HS-27A (cell line): ENCODE results near the gene SNAP25.

ENCODE experiments used
- DNase-seq: peaks from one replicate; pipeline ENCODE4 v3.0.0-alpha.2; 2012; ENCODE audit warnings: low read depth, missing footprints

Gene SNAP25

DNA sequence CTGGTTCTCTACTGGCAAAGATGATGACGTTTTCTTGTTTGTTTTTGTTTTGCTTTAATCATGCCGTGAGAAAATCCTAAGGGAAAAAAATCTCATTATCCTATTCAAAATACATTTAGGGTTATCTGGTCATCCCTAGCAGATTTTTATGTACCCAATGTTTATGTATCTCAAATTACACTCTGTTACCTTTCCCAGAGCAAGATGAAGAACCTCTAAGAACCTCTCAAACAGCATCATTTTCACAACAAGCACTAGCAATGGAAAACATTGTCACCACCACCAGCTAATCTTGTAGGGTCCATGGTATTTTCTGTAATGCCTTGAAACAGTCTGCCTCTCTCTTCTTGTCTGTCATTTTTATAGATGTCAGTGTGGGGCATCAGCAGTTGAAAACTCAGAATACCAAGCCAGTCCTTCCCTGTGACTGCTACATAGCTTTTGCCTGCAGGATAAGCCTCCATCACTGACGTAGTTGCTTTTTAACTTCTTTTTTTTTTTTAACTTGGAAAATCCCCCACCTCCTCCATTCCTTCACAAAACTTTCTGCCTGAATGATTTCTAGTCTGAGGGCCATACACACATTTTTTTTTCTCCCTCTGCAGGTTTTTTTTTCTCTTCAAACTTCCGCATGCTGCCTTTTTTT, 2.4 kb upstream of the SNAP25 start:
- DNase-seq = no peak

DNA sequence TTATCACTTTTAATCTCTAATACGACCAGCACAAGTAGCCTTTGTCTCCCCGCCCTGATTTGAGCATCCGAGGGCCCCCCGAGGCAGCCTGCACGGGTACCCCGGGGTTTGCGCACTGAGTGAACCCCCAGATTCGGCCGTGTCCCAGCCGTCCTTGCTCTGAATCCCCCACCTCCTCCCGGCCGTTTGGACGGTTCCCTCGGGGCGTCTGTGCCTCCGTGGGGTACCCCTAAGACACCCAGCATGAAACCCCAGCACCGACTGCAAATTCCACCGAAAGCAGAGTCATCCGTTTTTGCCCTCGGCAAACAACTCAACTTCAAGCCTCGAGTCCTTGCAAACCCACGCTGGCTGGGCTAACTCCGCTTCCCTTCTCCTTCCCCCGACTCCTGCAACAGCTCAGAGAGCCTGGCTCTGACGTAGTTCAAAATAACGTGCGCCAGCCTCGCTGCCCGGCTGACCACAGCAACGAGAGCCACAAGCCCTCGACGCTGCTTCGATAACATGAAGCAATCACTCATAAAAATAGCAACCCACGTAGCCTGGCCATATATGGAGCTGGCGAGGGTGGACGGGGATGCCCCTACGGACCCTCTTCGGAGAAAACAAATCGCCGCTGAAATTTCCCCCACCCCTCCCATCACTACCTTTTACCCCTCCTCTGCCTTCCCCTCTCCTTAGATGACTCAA, 764 bp upstream of the SNAP25 start:
- DNase-seq = peak; percentile 39

DNA sequence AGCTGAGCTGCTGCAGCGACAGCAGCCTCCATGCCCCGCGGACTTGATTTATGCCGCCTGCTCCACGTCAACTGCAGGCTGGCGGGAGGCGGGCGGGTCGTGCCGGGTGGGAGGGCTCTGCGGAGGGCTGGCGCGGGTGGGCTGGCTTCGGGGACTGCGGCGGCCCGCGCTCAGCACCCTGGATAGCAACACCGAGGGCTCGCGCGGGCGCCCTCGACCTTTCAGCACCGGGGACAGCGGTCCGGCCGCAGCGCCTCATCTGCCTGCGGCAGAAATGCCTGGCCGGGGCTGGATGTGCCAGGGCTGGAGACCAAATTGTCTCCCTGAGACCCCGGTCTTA, 792 bp downstream of the SNAP25 start:
- no peak for DNase-seq

DNA sequence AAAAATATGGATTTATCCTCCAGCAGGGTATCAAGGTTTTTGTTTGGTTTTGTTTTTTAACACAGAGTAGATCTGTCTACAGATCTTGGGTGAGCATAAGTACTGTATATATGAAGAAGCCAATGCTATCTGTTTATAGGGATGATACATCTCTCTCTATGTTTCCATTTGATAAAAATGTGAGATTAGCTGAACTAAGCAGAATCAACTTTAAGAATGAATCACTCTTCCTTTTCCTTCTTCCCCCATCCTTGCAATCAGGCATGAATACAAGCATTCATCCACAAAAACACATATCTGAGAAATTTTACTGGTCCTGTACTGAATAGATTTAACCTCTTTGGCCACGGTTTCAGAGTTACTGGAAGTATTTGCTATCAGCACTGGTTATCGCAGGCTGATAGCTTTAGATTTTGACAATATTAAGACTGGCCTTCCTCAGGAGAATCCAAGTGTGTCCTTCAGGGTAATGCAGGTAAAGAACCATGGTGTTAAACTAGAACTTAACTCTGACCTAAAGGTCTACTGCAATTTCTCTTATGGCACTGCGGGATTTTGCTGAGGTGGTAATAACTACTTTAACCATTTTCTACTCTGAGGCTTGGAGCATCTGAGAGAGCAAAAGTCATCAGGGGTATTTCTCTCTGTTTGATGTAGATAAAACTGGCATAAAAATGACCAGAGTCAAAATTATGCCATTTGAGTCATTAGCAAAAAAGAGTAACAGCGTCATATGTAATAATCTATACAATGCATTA, 1.5 kb downstream of the SNAP25 start:
- no peak for DNase-seq

DNA sequence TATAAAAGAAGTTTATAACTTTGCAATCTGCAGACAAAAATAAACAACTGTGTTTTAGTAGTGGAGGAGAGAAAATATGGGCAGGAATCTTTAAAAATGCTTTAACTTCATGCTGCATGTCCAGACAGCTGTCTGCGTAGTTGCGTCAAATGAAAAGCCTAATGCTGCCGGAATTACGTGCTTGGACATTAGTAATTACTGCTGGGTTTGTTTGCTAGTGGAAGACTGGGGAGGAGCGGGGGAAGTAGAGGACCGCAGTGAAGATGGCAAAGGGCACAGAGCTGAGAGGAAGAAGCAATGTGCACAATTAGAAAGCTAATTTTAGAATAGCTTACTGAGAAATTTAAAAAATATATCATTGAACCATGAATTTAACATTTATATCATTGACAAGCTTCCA, 2.4 kb downstream of the SNAP25 start:
- no peak for DNase-seq

DNA sequence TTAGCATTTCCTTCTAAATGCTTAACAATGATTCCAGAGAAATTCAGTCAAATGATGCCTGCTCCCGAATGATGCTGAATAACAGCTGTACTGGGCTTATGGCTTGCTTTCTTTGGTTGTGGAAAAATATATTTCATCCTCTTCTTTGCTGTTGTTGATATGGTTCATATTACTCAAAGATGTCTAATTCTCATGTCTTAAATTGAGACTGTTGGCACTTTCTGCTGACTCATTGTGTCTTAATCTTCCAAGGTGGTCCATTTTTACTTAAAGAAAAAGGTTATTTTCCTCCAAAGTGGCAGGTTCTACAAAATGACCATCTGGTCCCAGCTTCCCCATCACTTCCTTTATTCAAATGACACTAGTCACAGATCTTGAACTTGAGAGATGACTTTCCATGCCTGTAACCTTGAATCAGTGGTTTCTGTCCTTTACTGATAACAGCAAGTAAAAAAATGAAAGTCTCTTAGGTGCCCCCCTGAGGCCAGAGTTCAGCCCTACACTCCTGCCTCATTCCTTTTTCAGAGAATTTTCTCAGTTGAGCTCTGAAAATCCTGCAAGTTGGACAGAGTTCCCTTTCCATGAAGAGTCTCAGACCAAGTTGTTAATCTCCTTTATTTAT, 6.9 kb downstream of the SNAP25 start:
- no peak for DNase-seq

DNA sequence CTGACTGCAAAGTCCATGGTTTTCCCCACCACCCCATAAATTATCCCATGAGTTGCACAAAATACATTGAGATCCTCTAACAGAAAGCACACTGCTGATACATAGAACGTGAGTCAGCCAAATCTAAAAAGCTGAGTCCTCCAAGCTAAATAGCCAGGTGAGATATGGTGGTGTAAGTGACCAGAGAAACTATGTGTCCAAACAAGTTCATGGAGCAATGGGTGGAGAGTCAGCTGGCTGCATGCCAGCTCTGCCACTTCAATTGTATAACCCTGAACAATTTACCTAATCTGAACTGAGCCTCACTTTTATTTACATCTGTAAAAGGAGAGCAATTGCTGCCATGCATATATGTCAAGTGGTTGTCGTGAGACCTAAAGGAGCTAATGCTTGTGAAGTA, 9.7 kb downstream of the SNAP25 start:
- no peak for DNase-seq

DNA sequence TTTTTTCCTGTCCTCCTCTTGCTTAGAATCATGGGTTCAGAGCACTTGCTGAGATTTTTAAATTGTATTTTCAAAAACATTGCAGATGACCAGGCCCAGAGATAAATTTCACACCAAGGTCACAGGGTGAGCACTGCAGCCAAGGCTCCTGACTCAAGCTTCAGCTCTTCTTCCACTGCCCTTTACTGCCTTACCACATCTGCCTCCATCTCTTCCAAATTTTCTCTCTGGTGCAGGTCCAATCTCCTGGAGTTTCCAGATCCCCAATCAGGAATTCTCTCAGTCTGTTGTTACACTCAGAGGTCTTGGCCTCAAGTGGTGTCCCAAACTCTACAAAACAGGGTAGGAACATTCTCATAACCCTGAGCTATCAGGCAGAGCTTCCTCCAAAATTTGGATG, 12.7 kb downstream of the SNAP25 start:
- DNase-seq = no peak

DNA sequence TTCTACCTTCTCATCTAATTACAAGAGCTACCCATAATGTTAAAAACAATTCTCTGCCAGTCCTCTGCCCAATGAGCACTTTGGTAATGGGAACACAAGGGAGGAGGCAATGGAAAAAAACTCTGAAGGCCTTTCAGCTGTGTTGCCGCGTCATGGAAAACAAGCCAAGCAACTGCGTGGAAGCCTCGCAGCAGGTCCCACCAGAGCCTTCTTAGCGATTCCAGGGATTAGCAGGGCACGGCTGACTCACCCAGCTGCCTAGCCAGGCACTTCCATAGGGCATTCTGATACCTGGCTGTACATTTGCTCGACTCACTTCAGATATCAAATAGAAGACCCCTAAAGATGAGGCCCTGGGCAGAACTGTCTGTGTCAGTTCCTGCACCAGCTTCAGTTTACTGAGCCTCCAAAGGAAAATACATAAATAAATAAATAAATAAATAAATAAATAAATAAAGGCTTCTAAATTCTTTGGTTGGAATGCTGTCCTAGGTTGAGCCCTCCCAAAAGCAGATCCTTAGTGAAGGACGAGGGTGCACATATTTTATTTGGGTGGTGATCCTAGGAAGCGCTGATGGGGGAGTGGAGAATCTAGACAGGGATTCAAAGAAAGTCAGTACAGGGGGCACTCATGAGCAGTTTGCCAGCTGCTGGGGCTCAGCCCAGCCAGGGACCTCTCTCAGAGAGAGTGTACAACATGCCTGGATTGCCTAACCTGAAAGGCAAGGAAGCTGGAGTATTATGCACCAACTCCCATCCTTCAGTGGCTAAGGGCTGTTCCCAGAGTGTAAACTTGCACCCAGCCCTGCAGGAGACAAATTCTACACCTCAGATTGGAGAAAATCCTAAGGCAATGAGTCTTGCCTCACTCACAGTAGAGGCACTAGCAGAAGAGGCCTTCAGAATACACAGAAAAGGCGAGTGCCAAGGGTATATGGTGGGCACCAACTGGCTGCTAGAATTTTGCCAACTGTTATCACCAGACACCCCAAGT, 18.2 kb downstream of the SNAP25 start:
- no peak for DNase-seq

DNA sequence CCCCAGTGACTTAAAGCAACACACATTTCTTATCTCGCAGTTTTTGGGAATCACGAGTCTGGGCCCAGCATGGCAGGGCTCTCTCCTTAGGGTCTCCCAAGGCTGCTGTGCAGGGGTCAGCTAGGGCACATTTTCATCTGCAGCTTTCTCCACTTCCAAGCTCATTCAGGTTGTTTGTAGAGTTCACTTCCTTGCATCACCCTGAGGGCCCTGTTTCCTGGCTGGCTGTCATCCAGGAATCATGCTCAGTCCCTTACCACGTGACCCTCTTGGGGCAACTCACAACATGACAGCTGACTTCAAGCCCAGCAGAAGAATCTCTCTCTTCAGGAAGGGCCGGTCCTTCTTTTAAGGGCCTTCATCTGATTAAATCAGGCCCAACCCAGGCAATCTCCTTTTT, 21.3 kb downstream of the SNAP25 start:
- DNase-seq = no peak

DNA sequence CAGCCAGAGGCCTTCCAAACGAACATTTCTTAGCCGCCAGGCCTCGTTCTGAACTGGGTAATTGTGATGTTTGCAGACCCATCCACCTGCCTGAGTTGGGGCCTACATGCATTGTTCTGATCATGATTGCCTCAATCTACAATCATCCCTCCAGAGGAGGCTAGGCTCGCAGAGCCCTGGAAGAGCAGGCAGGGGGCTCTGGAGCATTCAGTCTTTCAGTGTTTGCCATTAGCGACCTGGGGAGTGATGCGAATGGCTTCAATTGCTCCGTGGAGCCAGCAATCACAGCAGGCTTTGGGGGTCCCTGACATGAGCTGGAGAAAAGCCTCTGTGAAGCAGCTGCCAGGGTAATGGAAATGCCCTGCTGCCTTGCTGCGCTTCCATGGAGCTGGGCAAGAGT, 22.0 kb downstream of the SNAP25 start:
- DNase-seq = no peak

DNA sequence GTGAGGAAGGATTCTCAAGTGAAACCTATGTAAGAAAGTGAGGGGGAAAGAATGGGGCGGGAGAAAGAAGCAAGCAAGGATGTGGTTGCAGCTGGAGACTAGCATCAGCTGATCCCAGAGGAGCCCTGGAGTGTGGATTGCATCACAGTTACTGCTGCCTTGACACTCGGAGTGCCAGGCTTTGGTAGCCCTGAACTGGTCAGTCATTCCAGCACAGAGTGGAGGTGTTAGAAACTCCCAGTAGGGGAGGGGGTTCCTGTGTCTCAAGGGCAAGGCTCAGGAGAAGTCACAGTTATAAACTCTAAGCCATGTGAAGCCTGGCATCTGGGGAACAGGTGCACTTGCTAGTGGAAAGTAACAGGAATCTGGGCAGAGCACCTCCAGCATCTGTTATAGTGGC, 23.5 kb downstream of the SNAP25 start:
- DNase-seq = no peak

DNA sequence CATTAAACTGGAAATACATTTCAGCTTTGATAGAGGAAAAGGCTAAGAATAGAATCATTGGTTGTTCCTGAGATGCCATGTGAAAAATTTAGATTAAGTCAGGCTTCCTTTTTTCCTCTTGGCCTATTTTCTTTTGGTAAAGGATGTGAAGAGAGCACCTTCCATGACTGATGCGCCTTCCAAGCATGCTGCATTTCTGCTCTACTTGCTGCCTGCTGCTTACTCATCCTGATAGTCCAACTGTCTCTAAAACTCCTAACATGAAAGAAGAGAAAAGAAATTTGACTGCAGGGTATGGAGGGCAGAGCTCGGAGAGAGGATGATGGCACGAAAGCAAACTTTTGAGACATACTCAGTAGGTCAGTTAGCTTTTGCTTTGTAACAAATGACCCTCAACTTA, 28.8 kb downstream of the SNAP25 start:
- DNase-seq = no peak

DNA sequence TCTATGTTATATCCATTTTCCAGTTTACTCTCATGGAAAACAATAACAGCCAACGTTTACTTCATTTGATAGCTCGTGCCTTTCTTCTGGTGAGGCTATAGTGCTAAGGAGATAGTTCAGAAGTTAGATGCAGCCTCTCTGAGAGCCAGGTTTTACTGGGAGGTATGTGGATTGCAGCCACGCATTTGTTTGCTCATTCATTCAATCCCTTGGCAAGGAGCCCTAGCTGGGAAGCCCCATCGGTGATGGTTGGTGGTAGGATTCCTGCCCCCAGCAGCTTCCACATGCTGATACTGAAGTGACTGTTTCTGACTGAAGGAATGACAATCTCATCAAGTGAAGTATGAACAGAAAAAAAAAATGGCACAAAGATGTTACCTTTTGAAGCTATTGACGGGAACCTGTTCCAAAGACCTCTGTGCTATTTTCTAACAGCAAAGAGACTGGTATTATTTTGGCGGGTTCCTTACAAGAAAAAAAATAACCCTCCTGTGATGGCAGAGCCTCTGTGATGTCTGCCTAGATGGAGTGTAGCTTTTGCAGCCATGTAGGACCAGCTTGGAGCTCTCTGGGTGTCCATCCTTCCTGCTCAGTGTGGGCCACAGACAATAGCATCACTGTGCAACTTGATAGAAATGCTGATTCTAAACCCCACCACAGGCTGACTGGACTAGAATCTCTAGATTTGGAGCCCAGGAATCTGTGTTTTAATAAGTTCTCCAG, 30.6 kb downstream of the SNAP25 start:
- DNase-seq = no peak

DNA sequence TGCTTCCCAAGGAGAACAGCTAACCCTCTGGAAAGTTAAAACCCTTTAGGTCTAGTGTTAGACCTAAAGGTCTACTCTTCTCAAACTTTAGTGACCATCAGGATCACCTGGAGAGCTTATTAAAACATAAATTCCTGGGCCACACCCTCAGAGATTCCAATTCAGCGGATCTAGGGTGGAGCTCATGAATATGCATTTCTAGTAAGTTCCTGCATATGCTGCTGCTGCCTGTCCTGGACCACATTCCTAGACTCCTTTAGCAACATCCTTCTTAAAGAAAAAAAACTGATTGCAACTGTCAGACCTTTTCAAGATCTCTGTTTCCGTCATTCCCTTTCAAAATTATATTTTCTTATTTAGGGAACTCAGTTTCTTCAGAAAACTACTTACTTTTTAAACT, 31.2 kb downstream of the SNAP25 start:
- no peak for DNase-seq

DNA sequence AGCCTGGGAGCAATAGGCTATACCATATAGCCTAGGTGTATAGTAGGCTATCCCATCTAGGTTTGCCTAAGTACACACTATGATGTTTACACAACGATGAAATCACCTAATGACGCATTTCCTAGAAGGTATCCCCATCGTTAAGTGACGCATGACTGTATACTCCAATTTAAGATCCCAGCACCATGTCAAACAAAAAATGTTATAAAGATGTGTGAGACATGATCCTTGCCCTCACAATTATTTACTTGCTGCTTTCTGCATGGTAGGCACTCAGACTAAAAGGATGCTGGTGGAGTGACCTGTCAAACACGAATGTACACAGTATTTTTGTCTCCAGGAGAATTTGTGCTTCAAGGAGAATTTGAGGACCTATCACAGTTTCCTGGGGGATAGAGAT, 32.3 kb downstream of the SNAP25 start:
- DNase-seq = no peak

DNA sequence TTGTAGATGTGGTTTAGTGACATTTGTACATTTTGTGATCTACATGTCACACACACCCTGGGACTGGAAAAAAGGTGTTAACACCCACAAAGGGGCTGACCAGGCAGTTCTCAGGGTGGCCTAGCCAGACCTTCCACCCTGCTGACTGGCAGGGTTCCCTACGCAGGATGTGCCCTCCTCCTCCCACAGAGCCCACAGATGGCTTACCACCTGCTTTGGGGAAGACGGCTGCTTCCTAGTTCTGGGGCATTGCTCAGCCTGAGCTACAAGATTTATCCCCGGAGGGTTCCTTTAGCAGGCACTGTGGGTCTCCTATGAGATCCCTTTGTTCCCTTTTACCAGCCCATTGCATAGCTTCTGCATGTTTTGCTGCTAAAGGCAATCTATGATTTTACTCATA, 35.1 kb downstream of the SNAP25 start:
- no peak for DNase-seq

DNA sequence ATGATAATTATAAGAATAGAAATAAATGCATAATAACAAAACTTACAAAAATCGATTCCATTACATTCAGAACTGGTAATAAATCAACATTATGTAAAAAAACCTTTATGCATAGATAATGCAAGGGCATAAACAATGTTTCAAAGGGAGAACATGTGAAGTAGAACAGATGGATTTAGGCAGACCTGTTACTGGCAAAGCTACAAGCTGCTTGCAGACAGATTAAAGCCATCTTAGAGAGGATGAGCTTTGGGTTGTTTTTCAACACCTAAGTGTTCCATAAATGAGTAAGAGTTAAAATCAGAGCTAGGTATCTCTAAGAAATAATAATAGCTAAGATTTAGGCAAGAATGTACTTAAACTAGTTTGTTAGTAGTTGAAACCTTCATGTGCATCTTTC, 37.2 kb downstream of the SNAP25 start:
- no peak for DNase-seq

DNA sequence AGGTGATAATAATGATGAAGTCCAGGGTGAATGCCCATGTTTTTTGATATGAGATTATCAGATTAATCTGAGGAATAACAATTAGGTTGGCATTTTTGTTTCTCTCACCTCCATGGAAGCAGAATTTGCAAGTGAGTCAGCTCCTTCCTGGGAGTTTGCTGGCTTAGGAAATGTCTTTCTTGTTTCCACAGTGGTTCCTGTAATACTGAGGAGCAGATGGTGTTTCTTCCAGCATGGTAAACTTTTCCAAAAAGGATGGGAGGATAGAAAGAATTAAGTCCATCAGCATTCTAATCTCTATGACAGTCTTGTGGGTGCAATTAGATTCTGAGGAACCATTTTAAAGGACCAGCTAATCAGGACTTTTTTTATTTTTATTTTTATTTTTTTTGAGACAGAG, 40.5 kb downstream of the SNAP25 start:
- no peak for DNase-seq

DNA sequence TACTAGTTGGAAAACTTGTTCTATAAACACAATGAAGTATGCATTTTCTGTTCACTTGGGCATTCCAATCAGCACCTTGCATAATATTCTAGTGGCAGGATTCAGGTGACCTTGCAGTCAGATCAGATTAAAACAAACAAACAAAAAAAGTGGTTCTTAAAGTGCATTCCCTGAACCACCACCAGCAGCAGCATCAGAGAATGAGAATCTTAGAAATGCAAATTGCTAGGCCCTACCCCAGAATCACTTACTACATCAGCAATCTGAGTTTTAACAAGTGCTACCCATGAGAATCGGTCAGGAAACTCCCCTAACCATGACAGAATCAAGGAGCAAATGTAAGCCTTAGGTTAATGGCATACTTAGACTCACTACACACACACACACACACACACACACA, 41.7 kb downstream of the SNAP25 start:
- DNase-seq = no peak

DNA sequence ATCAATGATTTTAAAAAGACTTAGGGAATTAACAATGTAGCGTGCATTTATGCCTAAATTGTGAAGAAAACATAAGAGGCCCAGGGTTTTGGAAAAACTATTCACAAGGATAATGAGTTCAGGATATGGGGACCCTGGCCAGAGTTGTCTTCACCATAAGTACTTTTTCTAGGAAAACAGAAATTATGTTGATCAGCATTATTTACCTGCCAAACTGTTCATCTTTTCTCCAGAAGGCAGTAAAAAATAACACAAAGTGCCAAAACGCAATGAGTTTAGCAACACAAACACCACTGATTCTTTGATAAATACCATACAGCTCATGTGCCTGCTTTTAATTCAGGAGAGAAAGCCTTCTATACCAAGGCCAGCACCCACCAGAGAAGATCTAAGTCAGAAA, 43.1 kb downstream of the SNAP25 start:
- no peak for DNase-seq
